HG03432 (cell line): ENCODE measurements around the gene ADGB.
"Not testable (repeated sequence)": the region's sequence is repeated elsewhere in the genome, so short reads cannot be mapped to it uniquely, and the experiment has no call there.

ENCODE experiments used
- ATAC-seq: cut with Tn5 transposase; IDR thresholded peaks from one replicate; pipeline ENCODE4 v1.9.1; 2021; ENCODE audit warnings: mild to moderate bottlenecking, moderate library complexity; ENCODE audit not compliant: unreplicated experiment

ADGB gene

GRCh38 chr6:146814148-146814750 lies 215.5 kb downstream of the ADGB start:
- no peak for ATAC-seq

GRCh38 chr6:146815511-146816462 lies 217.0 kb downstream of the ADGB start:
- ATAC-seq, result not testable (repeated sequence)

- ATAC-seq, result no peak
Observed at GRCh38 chr6:146819596-146820320, 221.0 kb downstream of the ADGB start.

GRCh38 chr6:146827216-146827928 lies 228.6 kb downstream of the ADGB start:
- ATAC-seq, result no peak

GRCh38 chr6:146829792-146830565 lies 231.2 kb downstream of the ADGB start:
- ATAC-seq, result no peak

- ATAC-seq, result no peak
Observed at GRCh38 chr6:146833157-146833556, 234.4 kb downstream of the ADGB start.

- no peak for ATAC-seq
Observed at GRCh38 chr6:146840216-146840615, 241.4 kb downstream of the ADGB start.

- no peak for ATAC-seq
Observed at GRCh38 chr6:146840641-146841040, 241.9 kb downstream of the ADGB start.

- ATAC-seq, result no peak
Observed at GRCh38 chr6:146847426-146847825, 248.7 kb downstream of the ADGB start.

- peak; percentile 48 for ATAC-seq
Observed at GRCh38 chr6:146850238-146850896, 251.6 kb downstream of the ADGB start.

GRCh38 chr6:146850981-146851380 lies 252.2 kb downstream of the ADGB start:
- no peak for ATAC-seq

- no peak for ATAC-seq
Observed at GRCh38 chr6:146851837-146852236, 253.1 kb downstream of the ADGB start.

- ATAC-seq, result not testable (repeated sequence)
Observed at GRCh38 chr6:146854521-146855255, 255.9 kb downstream of the ADGB start.

- ATAC-seq, result no peak
Observed at GRCh38 chr6:146855889-146856288, 257.1 kb downstream of the ADGB start.

- ATAC-seq, result peak; percentile 69
Observed at GRCh38 chr6:146856296-146856695, 257.5 kb downstream of the ADGB start.

- peak; percentile 95 for ATAC-seq
Observed at GRCh38 chr6:146857180-146857979, 258.6 kb downstream of the ADGB start.

- peak; percentile 23 for ATAC-seq
Observed at GRCh38 chr6:146857980-146858347, 259.2 kb downstream of the ADGB start.

- no peak for ATAC-seq
Observed at GRCh38 chr6:146859206-146859605, 260.4 kb downstream of the ADGB start.
